Central memory CD8-positive, alpha-beta T cell (primary cell): ENCODE measurements around the gene ABCA9.

Experiments used
- ATAC-seq: fragments of 150-1000 bp; cut with Tn5 transposase; replicated peaks from 2 replicates; pipeline ENCODE4 v1.10.0; 2022; ENCODE audit warnings: mild to moderate bottlenecking, moderate FRiP score, moderate number of reproducible peaks; ENCODE audit not compliant: poor library complexity, severe bottlenecking; ENCODE audit errors: extremely low read depth
- DNase-seq, 2 donors: peaks; one replicate each; pipeline ENCODE4 v3.0.0; 2021; ENCODE audit warnings: low spot score in 2 of 2
- H3K27ac Mint-ChIP-seq: one replicate; pipeline ENCODE4 v1.8.0; 2022; ENCODE audit warnings: low read depth, mild to moderate bottlenecking, moderate library complexity, mixed read lengths
- H3K27me3 Mint-ChIP-seq: one replicate; pipeline ENCODE4 v1.8.0; 2022; ENCODE audit warnings: mixed read lengths
- H3K36me3 Mint-ChIP-seq: one replicate; pipeline ENCODE4 v1.8.0; 2022; ENCODE audit warnings: mild to moderate bottlenecking, moderate library complexity, mixed read lengths; ENCODE audit not compliant: insufficient read depth
- H3K4me1 Mint-ChIP-seq: one replicate; pipeline ENCODE4 v1.8.0; 2022; ENCODE audit warnings: mixed read lengths
- H3K4me3 Mint-ChIP-seq: one replicate; pipeline ENCODE4 v1.8.0; 2022; ENCODE audit warnings: mild to moderate bottlenecking, moderate library complexity, mixed read lengths
- H3K9me3 Mint-ChIP-seq: one replicate; pipeline ENCODE4 v1.8.0; 2022; ENCODE audit warnings: mixed read lengths

Gene ABCA9

DNA sequence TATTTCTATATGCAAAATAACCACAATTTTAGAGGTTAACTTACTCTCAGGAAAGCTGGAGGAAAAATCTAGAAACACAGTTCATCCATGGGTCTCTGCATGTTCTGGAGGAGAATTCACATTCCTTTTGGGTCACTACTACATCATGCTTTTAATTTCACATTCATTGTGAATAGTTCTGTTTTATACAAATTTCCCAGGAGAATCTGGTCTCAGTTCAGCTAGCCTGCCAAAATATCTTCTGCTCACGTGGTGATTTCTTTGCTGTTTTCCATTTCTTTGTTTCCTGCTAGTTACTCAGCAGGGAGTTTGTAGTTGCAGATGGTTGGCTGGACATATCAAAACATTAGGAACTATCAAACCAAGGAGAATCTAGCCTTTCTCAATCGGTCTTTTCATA is at the start of gene ABCA9:
TSS of gene ABCA9 (minus strand) at position 106 of the 400 bp plus-strand sequence. CDS start 9,801 bp downstream, outside the sequence.
- DNase-seq (no peak), ATAC-seq (no peak)
- Mint-ChIP-seq H3K36me3 (no peaks in the 10 kb centered on the region), H3K9me3 (peaks cover 7% of the 10 kb centered on the region), H3K4me1 (no peaks in the 10 kb centered on the region), H3K4me3 (no peak within 1 kb of the TSS), H3K27me3 (peaks cover 32% of the 10 kb centered on the region), H3K27ac (no peak within 1 kb of the TSS)

DNA sequence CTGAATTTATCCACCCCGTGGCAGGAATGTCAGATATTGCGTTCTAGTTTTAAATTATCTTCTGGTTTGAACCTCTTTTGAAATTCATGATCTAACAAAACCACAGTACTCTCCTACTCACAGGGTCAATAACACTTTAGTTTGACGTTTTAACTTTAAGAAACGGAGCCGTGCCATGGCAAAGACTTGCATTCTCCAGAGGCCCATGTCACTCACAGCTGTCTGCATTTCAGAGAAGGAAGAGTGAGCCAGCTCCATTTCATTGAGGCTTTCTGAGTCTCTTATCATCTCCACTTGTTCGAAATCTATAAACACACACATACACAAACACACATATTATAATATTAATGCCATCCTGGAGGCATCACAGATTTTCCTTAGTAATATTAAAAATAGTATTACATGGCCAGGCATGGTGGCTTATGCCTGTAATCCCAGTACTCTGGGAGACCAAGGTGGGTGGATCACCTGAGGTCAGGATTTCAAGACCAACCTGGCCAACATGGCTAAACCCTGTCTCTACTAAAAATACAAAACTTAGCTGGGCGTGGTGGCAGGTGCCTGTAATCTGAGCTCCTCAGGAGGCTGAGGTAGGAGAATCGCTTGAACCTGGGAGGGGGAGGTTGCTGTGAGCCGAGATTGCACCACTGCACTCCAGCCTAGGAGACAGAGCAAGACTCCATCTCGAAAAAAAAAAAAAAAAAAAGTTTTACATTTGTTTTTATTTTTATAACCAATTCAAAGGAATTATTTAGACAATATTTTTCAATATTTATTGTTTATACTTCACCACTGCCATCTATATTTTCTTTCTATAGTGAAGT is 45.4 kb upstream of the ABCA9 start:
- H3K4me1 Mint-ChIP-seq: no peaks in the 10 kb centered on the region
- DNase-seq (no peak), ATAC-seq (no peak)
- H3K27me3 Mint-ChIP-seq: no peaks in the 10 kb centered on the region
- H3K4me3 Mint-ChIP-seq: no peak overlapping the region
- H3K36me3 Mint-ChIP-seq: no peaks in the 10 kb centered on the region
- no peaks in the 10 kb centered on the region for H3K9me3 Mint-ChIP-seq
- no peak overlapping the region for H3K27ac Mint-ChIP-seq

DNA sequence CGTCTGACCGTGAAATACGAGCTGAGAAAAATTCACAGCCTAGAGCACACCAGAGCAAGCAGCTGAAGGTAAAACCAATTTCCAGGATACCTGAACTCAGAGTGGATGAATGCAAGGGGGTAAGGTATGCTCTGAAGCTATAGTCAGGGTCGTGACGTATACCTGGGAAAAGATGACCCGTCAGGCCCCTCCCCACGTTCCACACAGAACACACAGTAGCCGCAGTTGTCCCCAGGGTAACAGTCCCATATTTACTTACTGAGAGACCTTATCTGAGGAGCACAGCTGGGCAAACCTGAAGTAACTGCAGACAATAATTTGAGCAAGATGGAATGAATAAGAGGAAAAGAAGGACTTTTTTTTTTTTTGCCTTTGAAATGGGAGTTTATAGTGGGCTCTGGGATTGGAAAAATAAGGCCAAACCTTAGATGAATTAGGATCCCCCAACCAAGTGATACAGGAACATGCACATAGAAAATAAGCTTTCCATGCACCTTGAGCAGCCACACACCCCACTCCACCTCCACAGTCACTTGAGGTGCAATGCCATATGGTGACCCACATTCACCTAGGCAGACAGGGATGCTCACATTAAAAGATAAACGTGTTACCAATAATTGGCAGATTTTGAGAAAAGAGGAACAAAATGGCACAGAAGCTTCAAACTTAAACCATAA is 43.0 kb upstream of the ABCA9 start:
- Mint-ChIP-seq H3K36me3 (no peaks in the 10 kb centered on the region), H3K27me3 (no peaks in the 10 kb centered on the region), H3K4me3 (no peak overlapping the region), H3K9me3 (no peaks in the 10 kb centered on the region), H3K27ac (no peak overlapping the region), H3K4me1 (no peaks in the 10 kb centered on the region)
- ATAC-seq (no peak), DNase-seq (no peak)

DNA sequence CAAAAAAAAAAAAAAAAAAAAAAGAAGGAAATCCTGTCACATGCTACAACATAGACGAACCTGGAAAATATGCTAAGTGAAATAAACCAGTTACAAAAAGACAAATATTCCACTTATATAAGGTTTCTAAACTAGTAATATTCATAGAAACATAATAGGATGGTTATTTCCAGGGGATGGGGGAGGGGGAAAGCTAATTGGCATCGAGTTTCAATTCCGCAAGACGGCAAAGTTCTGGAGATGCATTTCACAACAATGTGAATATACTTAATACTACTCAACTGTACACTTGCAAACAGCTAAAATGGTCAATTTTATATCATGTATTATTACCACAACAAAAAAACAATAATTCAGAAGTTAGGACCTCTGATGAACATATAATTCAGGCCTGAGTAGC is 37.9 kb upstream of the ABCA9 start:
- peaks cover 3% of the 10 kb centered on the region for H3K27me3 Mint-ChIP-seq
- DNase-seq (no peak), ATAC-seq (no peak)
- H3K9me3 Mint-ChIP-seq: no peaks in the 10 kb centered on the region
- no peak overlapping the region for H3K27ac Mint-ChIP-seq
- no peak overlapping the region for H3K4me3 Mint-ChIP-seq
- H3K36me3 Mint-ChIP-seq: no peaks in the 10 kb centered on the region
- no peaks in the 10 kb centered on the region for H3K4me1 Mint-ChIP-seq

GRCh38 chr17:69096541-69096940 is 35.8 kb upstream of the ABCA9 start:
- Mint-ChIP-seq H3K36me3 (no peaks in the 10 kb centered on the region), H3K27ac (no peak overlapping the region), H3K4me1 (no peaks in the 10 kb centered on the region), H3K4me3 (no peak overlapping the region), H3K27me3 (peaks cover 17% of the 10 kb centered on the region), H3K9me3 (no peaks in the 10 kb centered on the region)
- DNase-seq (no peak), ATAC-seq (no peak)

GRCh38 chr17:69093995-69094394 is 33.3 kb upstream of the ABCA9 start:
- Mint-ChIP-seq H3K27me3 (peaks cover 17% of the 10 kb centered on the region), H3K36me3 (no peaks in the 10 kb centered on the region), H3K9me3 (no peaks in the 10 kb centered on the region), H3K4me1 (no peaks in the 10 kb centered on the region), H3K4me3 (no peak overlapping the region), H3K27ac (no peak overlapping the region)
- no peak for DNase-seq
- ATAC-seq: no peak

DNA sequence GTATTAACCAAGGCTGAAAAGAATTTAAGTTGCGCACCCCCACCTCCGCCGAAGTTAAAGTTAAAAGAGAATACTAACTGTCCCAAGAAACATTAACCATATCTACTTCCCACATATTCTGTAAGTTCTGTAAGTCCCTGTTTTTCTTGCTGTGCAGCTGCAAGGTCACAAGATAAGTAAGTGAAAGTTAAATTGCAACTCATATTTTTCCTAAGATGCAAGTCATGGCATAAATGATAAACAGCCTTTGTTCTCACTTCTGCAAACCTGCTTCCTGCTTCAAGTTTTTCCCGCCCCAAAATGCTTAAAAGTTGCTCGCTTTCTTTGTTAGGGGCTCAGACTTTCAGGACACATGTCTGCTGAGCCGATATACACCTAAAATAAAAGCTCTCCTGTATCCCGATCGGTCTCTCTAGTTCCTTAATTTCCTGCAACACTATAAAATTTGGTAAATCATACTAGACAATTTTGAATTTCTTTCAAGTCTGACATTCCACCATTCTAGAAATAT is 32.6 kb upstream of the ABCA9 start:
- no peaks in the 10 kb centered on the region for H3K36me3 Mint-ChIP-seq
- DNase-seq (no peak), ATAC-seq (no peak)
- H3K4me3 Mint-ChIP-seq: no peak overlapping the region
- H3K27me3 Mint-ChIP-seq: peaks cover 17% of the 10 kb centered on the region
- no peak overlapping the region for H3K27ac Mint-ChIP-seq
- H3K4me1 Mint-ChIP-seq: no peaks in the 10 kb centered on the region
- H3K9me3 Mint-ChIP-seq: no peaks in the 10 kb centered on the region

GRCh38 chr17:69090365-69090764 is 29.6 kb upstream of the ABCA9 start:
- DNase-seq: no peak
- no peak for ATAC-seq
- no peak overlapping the region for H3K4me3 Mint-ChIP-seq
- no peak overlapping the region for H3K27ac Mint-ChIP-seq
- no peaks in the 10 kb centered on the region for H3K4me1 Mint-ChIP-seq
- H3K9me3 Mint-ChIP-seq: no peaks in the 10 kb centered on the region
- peaks cover 17% of the 10 kb centered on the region for H3K27me3 Mint-ChIP-seq
- no peaks in the 10 kb centered on the region for H3K36me3 Mint-ChIP-seq

DNA sequence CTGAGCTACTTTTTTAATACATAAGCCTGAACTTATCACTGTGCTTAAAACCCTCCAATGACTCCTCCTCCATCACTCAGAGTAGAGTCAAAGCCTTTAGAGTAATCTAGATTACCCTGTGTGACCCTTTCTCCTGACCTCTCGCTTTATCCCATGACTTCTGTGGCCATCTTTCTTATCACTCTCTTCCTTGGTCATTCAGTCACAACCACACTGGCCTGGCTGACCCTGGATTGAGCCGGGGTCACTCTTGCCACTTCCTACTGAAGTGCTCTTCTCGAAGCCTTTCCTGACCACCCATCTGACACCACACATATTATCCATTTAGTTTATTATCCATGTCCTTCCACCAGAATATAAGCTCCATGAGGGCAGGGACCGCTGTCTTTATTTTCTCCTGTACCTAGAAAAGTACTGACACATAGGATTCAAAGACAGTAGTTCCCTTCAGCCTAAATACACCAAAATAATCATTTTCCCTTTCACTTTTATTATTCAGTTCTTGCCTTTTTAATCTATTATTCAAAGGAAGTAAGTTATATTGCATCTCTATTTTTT is 28.0 kb upstream of the ABCA9 start:
- ATAC-seq: no peak

DNA sequence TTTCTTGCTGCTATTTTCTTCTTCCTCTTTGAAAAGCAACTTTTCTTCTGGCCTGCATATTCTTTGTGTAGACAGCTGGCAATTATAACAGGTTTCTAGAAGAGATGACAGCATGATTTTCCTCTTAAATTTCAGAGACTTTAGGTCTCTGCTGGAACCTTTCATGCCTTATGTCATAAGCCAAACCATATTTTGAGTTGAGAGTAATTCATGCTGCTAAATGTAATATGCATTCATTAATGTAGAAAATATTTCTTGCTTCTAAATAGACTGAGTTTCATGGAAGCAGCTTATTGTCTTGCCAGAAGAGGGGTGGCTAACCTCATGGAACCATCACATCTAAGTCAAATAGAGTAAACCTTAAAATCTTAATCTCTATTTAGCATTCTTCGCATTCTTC is 25.9 kb upstream of the ABCA9 start:
- no peak for ATAC-seq
- Mint-ChIP-seq H3K36me3 (no peaks in the 10 kb centered on the region), H3K27ac (no peak overlapping the region), H3K27me3 (no peaks in the 10 kb centered on the region), H3K4me3 (no peak overlapping the region), H3K9me3 (no peaks in the 10 kb centered on the region), H3K4me1 (no peaks in the 10 kb centered on the region)
- DNase-seq: no peak

More for the DNA sequence above, 28.0 kb upstream of the ABCA9 start:
- DNase-seq: no peak
- Mint-ChIP-seq H3K4me1 (no peaks in the 10 kb centered on the region), H3K4me3 (no peak overlapping the region), H3K27ac (no peak overlapping the region), H3K27me3 (peaks cover 15% of the 10 kb centered on the region), H3K36me3 (no peaks in the 10 kb centered on the region), H3K9me3 (no peaks in the 10 kb centered on the region)

- no peak overlapping the region for H3K4me3 Mint-ChIP-seq
- no peaks in the 10 kb centered on the region for H3K36me3 Mint-ChIP-seq
- no peaks in the 10 kb centered on the region for H3K9me3 Mint-ChIP-seq
- no peak overlapping the region for H3K27ac Mint-ChIP-seq
- H3K27me3 Mint-ChIP-seq: no peaks in the 10 kb centered on the region
- no peak for ATAC-seq
- H3K4me1 Mint-ChIP-seq: no peaks in the 10 kb centered on the region
- DNase-seq: no peak
Observed at GRCh38 chr17:69084911-69085310, 24.2 kb upstream of the ABCA9 start.

- no peak for DNase-seq
- H3K36me3 Mint-ChIP-seq: no peaks in the 10 kb centered on the region
- no peak overlapping the region for H3K4me3 Mint-ChIP-seq
- no peaks in the 10 kb centered on the region for H3K27me3 Mint-ChIP-seq
- no peaks in the 10 kb centered on the region for H3K9me3 Mint-ChIP-seq
- no peak overlapping the region for H3K27ac Mint-ChIP-seq
- no peak for ATAC-seq
- H3K4me1 Mint-ChIP-seq: no peaks in the 10 kb centered on the region
Observed at GRCh38 chr17:69082696-69083095, 22.0 kb upstream of the ABCA9 start.

GRCh38 chr17:69078864-69079263 is 18.1 kb upstream of the ABCA9 start:
- H3K4me3 Mint-ChIP-seq: no peak overlapping the region
- H3K27me3 Mint-ChIP-seq: peaks cover 14% of the 10 kb centered on the region
- H3K9me3 Mint-ChIP-seq: peaks cover 16% of the 10 kb centered on the region
- no peak for DNase-seq
- H3K27ac Mint-ChIP-seq: no peak overlapping the region
- H3K4me1 Mint-ChIP-seq: no peaks in the 10 kb centered on the region
- no peak for ATAC-seq
- no peaks in the 10 kb centered on the region for H3K36me3 Mint-ChIP-seq
